Pancreas (tissue), 10 donors: ENCODE data around the gene HLCS. TPM values are rescaled to one million over a fixed set of nuclear protein-coding genes. Genes with fewer than 3 reads are reported as not detected.

Experiments used
- ATAC-seq, 4 donors: fragments of 200-7000 bp; cut with Tn5 transposase; one replicate each; pipeline versions ENCODE4 v1.8.0 to v1.9.1; 2020; ENCODE audit warnings: mild to moderate bottlenecking in 4 of 4, moderate library complexity in 4 of 4
- DNase-seq, 6 donors: peaks; one replicate each; pipeline ENCODE4 v3.0.0-alpha.2; 2020
- FAIRE-seq: peaks from 2 replicates; lab custom pipeline; 2012; peaks lifted over from hg19 to GRCh38; lab: Jason Lieb, UNC
- H3K27ac ChIP-seq, 4 donors: fragments of 200-600 bp; sonication (generic); 1 replicate in 3 of 4; 2 replicates in 1 of 4; pipeline versions ENCODE4 v1.5.0 to v1.8.0; 2020
- H3K27me3 ChIP-seq, 4 donors: fragments of 200-600 bp; one replicate each; pipeline ENCODE4 v1.8.0; 2021
- H3K36me3 ChIP-seq, 3 donors: fragments of 200-600 bp; sonication (generic) in 1 of 3; one replicate each; pipeline versions ENCODE4 v1.5.0 to v1.8.0; 2020 to 2021
- H3K4me1 ChIP-seq, 3 donors: fragments of 200-600 bp; one replicate each; pipeline ENCODE4 v1.8.0; 2021
- H3K4me3 ChIP-seq, 4 donors: fragments of 200-600 bp; sonication (generic) in 2 of 4; one replicate each; pipeline versions ENCODE4 v1.5.0 to v1.8.0; 2020 to 2021
- H3K9me3 ChIP-seq, 4 donors: fragments of 200-600 bp; one replicate each; pipeline ENCODE4 v1.8.0; 2021
- CTCF ChIP-seq, 4 donors: fragments of 200-600 bp; sonication (generic) in 3 of 4; IDR thresholded peaks; one replicate each; pipeline versions ENCODE4 v1.5.0 to v1.8.0; 2021; ENCODE audit warnings: antibody characterized with exemption in 4 of 4
- WGBS, 2 donors: extraction: QIAGEN DNeasy Blood & Tissue Kit; methylation state at CpG; one replicate each; pipeline ENCODE4 v1.1.7; 2013; 5-methylcytosine and 5-hydroxymethylcytosine counted together
- intact Hi-C, 3 donors: fragments of 100-400 bp; cut with DNase I; formaldehyde crosslinking; loops; one replicate each; pipeline versions ENCODE4 v1.11.1 to v1.14.2; 2022
- polyA plus RNA-seq, 2 donors: library from polyadenylated mRNA; stranded (reverse); fragments of 200-250 nt; gene quantifications; one replicate each; pipeline ENCODE4 v1.2.3, GENCODE V29; 2013
- total RNA-seq, 6 donors: library from RNA; stranded (reverse); fragmentation: NEBNext Ultra II Directional in 4 of 6; extraction: Animal tissue kit (Norgen Biotek cat#: 25700) in 4 of 6; gene quantifications; one replicate each; pipeline versions ENCODE4 v1.2.1 to v1.2.4, GENCODE V29; 2021 to 2023
- donor health status: healthy with polysubstance abuse.
- donor health status: DM: no; HTN: no; CAD: no; lungs with moderate emphysema.
- donor health status: DM: no; HTN: no; CAD: no.
- donor health status: control.
- donor health status: control.
- donor health status: Bipolar disorder and iron deficiency.
- donor health status: DM: yes; HTN: yes; CAD: no.
- donor health status: DM: no; HTN: no; CAD: no.
- donor health status: DM: no; HTN: no; CAD: no.
- donor health status: DM: yes; HTN: yes; CAD: no.

The HLCS gene
- total and polyA plus RNA-seq, 8 donors = 5.5 to 14.0 (median 11.9) TPM

- peaks cover 0 to 12% (median 9%) of the 10 kb centered on the region in 3 donors for H3K4me1 ChIP-seq
- ATAC-seq (no peak), FAIRE-seq (no peak), DNase-seq (no peak)
- H3K27ac ChIP-seq = no peak overlapping the region
- no peaks in the 10 kb centered on the region for H3K27me3 ChIP-seq
- no peaks in the 10 kb centered on the region for H3K36me3 ChIP-seq
- 78 to 80% methylated on average over 14 of the region's 14 CpGs for WGBS, 2 donors
- H3K9me3 ChIP-seq = no peaks in the 10 kb centered on the region
- intact Hi-C loops = loop anchor here in 2 of 3 donors (10.0 kb wide), 3 partner anchors 178 to 418 kb away; no protein-coding TSS in a partner anchor
- TF ChIP-seq CTCF (IDR thresholded peaks at IDR 0.05) = no peak
- H3K4me3 ChIP-seq = no peak overlapping the region
Measured at GRCh38 chr21:36923270-36923669, 43.2 kb downstream of the HLCS start.

GRCh38 chr21:36922861-36923260 is 43.6 kb downstream of the HLCS start:
- no peak overlapping the region for H3K27ac ChIP-seq
- no peaks in the 10 kb centered on the region for H3K27me3 ChIP-seq
- ATAC-seq = no peak
- H3K4me3 ChIP-seq = no peak overlapping the region
- H3K9me3 ChIP-seq = no peaks in the 10 kb centered on the region
- no peak for FAIRE-seq
- H3K4me1 ChIP-seq = peaks cover 4 to 12% (median 11%) of the 10 kb centered on the region in 3 donors
- no peak for DNase-seq
- TF ChIP-seq CTCF (IDR thresholded peaks at IDR 0.05) = no peak
- intact Hi-C loops = loop anchor here in 2 of 3 donors (10.0 kb wide), 3 partner anchors 178 to 418 kb away; no protein-coding TSS in a partner anchor
- no peaks in the 10 kb centered on the region for H3K36me3 ChIP-seq
- WGBS, 2 donors = 88% methylated on average over 18 of the region's 18 CpGs

- DNase-seq (no peak), FAIRE-seq (no peak), ATAC-seq (peak; percentile 23 to 51 (median 28))
- Histone ChIP-seq H3K4me1 (peaks cover 27 to 29% (median 28%) of the 10 kb centered on the region in 3 donors), H3K4me3 (no peak overlapping the region), H3K27me3 (no peaks in the 10 kb centered on the region), H3K9me3 (no peaks in the 10 kb centered on the region), H3K36me3 (no peaks in the 10 kb centered on the region), H3K27ac (peak overlapping the region; percentile 23 to 73 (median 54))
- intact Hi-C loops = no loop called here
- WGBS, 2 donors = 6 to 11% methylated on average over 4 of the region's 4 CpGs
- TF ChIP-seq CTCF (IDR thresholded peaks at IDR 0.05) = no peak
Measured at GRCh38 chr21:36918291-36918690, 48.2 kb downstream of the HLCS start.

GRCh38 chr21:36917471-36918158 is 48.9 kb downstream of the HLCS start:
- H3K27me3 ChIP-seq = no peaks in the 10 kb centered on the region
- FAIRE-seq = no peak
- peak; percentile 75 to 80 (median 78) for ATAC-seq
- peak overlapping the region; percentile 23 to 73 (median 54) for H3K27ac ChIP-seq
- peak in 3 of 6 donors; percentile 53 to 64 (median 62) for DNase-seq
- peak in 1 of 4 donors; percentile 17 for TF ChIP-seq CTCF (IDR thresholded peaks at IDR 0.05)
- no peak overlapping the region for H3K4me3 ChIP-seq
- intact Hi-C loops = no loop called here
- peaks cover 27 to 29% (median 28%) of the 10 kb centered on the region in 3 donors for H3K4me1 ChIP-seq
- 12 to 13% methylated on average over 8 of the region's 8 CpGs for WGBS, 2 donors
- H3K36me3 ChIP-seq = no peaks in the 10 kb centered on the region
- no peaks in the 10 kb centered on the region for H3K9me3 ChIP-seq

- no peak overlapping the region for H3K4me3 ChIP-seq
- ATAC-seq (no peak), DNase-seq (no peak), FAIRE-seq (no peak)
- H3K27ac ChIP-seq = peak overlapping the region in 3 of 4 donors; percentile 23 to 73 (median 52)
- no peaks in the 10 kb centered on the region for H3K9me3 ChIP-seq
- TF ChIP-seq CTCF (IDR thresholded peaks at IDR 0.05) = no peak
- 80 to 85% methylated on average over 3 of the region's 3 CpGs for WGBS, 2 donors
- H3K27me3 ChIP-seq = no peaks in the 10 kb centered on the region
- intact Hi-C loops = no loop called here
- H3K36me3 ChIP-seq = no peaks in the 10 kb centered on the region
- peaks cover 27 to 29% (median 28%) of the 10 kb centered on the region in 3 donors for H3K4me1 ChIP-seq
Measured at GRCh38 chr21:36916718-36917117, 49.8 kb downstream of the HLCS start.
